ENCODE data around the gene EID3. TPM values are rescaled to one million over a fixed set of nuclear protein-coding genes. Genes with fewer than 3 reads are reported as not detected.

EID3 gene
- total RNA-seq, 1 experiment from 2014 or later = 1.4 TPM

DNA sequence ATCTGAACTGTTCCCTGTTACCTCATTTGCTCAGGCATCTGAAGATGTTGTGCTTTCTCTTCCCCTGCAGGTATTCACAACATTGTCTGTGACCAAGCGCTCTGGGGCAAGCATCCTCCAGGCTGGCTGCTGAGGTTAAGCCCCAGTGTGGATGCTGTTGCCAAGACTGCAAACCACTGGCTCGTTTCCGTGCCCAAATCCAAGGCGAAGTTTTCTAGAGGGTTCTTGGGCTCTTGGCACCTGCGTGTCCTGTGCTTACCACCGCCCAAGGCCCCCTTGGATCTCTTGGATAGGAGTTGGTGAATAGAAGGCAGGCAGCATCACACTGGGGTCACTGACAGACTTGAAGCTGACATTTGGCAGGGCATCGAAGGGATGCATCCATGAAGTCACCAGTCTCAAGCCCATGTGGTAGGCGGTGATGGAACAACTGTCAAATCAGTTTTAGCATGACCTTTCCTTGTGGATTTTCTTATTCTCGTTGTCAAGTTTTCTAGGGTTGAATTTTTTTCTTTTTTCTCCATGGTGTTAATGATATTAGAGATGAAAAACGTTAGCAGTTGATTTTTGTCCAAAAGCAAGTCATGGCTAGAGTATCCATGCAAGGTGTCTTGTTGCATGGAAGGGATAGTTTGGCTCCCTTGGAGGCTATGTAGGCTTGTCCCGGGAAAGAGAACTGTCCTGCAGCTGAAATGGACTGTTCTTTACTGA, 44.9 kb downstream of the EID3 start:
- Histone ChIP-seq H3K79me2 (ENCODE audit: insufficient read depth, low read length) (no peaks in the 10 kb centered on the region), H4K20me1 (ENCODE audit: control insufficient read depth, insufficient read depth, insufficient read length) (no peaks in the 10 kb centered on the region), H2BK20ac (ENCODE audit: low read depth, low read length, poor library complexity, severe bottlenecking) (no peak overlapping the region), H3K9me3 (ENCODE audit: control insufficient read depth, low read depth, low read length) (no peaks in the 10 kb centered on the region), H4K8ac (replicated peaks; ENCODE audit: insufficient read length, low read depth, low read length) (no peak overlapping the region), H2AK5ac (ENCODE audit: insufficient read length, low read length) (no peak overlapping the region), H2BK5ac (ENCODE audit: insufficient read length, low read length) (no peak overlapping the region), H4K91ac (ENCODE audit: insufficient read length, low read depth, low read length) (no peak overlapping the region), H3T11ph (ENCODE audit: low read length) (no peak overlapping the region), H3K27ac (ENCODE audit: insufficient read length, low read depth, low read length) (no peak overlapping the region), H3K56ac (ENCODE audit: insufficient read length, low read depth, low read length) (no peak overlapping the region), H2BK120ac (ENCODE audit: low read depth, low read length, poor library complexity, severe bottlenecking) (no peak overlapping the region), H4K5ac (ENCODE audit: insufficient read length, low read depth, low read length) (no peak overlapping the region), H3K4ac (ENCODE audit: low read depth, low read length) (no peak overlapping the region), H3K4me2 (ENCODE audit: insufficient read depth, insufficient read length, low read length) (no peak overlapping the region), H3K14ac (ENCODE audit: insufficient read depth, low read length) (no peak overlapping the region; the same call in 1 of the 2 replicates), H3K18ac (ENCODE audit: insufficient read length, low read depth, low read length) (no peak overlapping the region), H3K9ac (ENCODE audit: extremely low read depth, insufficient read length, low read length) (no peak overlapping the region), H3K23ac (ENCODE audit: insufficient read length, low read depth, low read length) (no peak overlapping the region), H3K4me1 (ENCODE audit: insufficient read depth, low read length) (peaks cover 9% of the 10 kb centered on the region), H3K27me3 (ENCODE audit: insufficient read depth, low read length) (no peaks in the 10 kb centered on the region), H3K79me1 (ENCODE audit: insufficient read depth, low read depth, low read length, poor library complexity, severe bottlenecking) (no peaks in the 10 kb centered on the region), H2AFZ (ENCODE audit: low read length) (no peak overlapping the region), H2BK15ac (ENCODE audit: low read depth, low read length) (no peak overlapping the region), H3K23me2 (ENCODE audit: insufficient read length, low read depth, low read length, poor library complexity, severe bottlenecking) (no peaks in the 10 kb centered on the region), H2BK12ac (ENCODE audit: insufficient read length, low read depth, low read length) (no peak overlapping the region)
- no peak overlapping the region for H3K4me3 Mint-ChIP-seq
- H3K36me3 Mint-ChIP-seq (ENCODE audit: insufficient read depth in 1 of 3, low read depth in 3 of 3) = peaks cover 9 to 39% (median 38%) of the 10 kb centered on the region in 3 experiments; a peak in 6 of 7 replicates
- H3K4me1 Mint-ChIP-seq = peaks cover 15 to 22% of the 10 kb centered on the region in 2 experiments
- no peaks in the 10 kb centered on the region for H3K27me3 Mint-ChIP-seq (ENCODE audit: low read depth)
- DNase-seq = peak; percentile 24
- H3K9me3 Mint-ChIP-seq = no peaks in the 10 kb centered on the region
- peak overlapping the region in 1 of 3 experiments; percentile 19; a peak in 1 of 7 replicates for H3K27ac Mint-ChIP-seq
- TF ChIP-seq, protein P1, sequence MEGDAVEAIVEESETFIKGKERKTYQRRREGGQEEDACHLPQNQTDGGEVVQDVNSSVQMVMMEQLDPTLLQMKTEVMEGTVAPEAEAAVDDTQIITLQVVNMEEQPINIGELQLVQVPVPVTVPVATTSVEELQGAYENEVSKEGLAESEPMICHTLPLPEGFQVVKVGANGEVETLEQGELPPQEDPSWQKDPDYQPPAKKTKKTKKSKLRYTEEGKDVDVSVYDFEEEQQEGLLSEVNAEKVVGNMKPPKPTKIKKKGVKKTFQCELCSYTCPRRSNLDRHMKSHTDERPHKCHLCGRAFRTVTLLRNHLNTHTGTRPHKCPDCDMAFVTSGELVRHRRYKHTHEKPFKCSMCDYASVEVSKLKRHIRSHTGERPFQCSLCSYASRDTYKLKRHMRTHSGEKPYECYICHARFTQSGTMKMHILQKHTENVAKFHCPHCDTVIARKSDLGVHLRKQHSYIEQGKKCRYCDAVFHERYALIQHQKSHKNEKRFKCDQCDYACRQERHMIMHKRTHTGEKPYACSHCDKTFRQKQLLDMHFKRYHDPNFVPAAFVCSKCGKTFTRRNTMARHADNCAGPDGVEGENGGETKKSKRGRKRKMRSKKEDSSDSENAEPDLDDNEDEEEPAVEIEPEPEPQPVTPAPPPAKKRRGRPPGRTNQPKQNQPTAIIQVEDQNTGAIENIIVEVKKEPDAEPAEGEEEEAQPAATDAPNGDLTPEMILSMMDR (conservative IDR thresholded peaks at IDR 0.05) = no peak
- no CpG with 5 or more reads among the region's 11 CpGs for WGBS (ENCODE audit: extremely low coverage, insufficient read length, low lambda C conversion rate)

Measured in H9 (cell line).